MV-4-11 (cell line): ENCODE data around the gene PIK3IP1.
"Not testable (repeated sequence)": the region's sequence is repeated elsewhere in the genome, so short reads cannot be mapped to it uniquely, and the experiment has no call there.

ENCODE experiments used
- DNase-seq: peaks from one replicate; lab custom pipeline; 2025; lab: John Stamatoyannopoulos, UW

Gene PIK3IP1, protein sequence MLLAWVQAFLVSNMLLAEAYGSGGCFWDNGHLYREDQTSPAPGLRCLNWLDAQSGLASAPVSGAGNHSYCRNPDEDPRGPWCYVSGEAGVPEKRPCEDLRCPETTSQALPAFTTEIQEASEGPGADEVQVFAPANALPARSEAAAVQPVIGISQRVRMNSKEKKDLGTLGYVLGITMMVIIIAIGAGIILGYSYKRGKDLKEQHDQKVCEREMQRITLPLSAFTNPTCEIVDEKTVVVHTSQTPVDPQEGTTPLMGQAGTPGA

DNA sequence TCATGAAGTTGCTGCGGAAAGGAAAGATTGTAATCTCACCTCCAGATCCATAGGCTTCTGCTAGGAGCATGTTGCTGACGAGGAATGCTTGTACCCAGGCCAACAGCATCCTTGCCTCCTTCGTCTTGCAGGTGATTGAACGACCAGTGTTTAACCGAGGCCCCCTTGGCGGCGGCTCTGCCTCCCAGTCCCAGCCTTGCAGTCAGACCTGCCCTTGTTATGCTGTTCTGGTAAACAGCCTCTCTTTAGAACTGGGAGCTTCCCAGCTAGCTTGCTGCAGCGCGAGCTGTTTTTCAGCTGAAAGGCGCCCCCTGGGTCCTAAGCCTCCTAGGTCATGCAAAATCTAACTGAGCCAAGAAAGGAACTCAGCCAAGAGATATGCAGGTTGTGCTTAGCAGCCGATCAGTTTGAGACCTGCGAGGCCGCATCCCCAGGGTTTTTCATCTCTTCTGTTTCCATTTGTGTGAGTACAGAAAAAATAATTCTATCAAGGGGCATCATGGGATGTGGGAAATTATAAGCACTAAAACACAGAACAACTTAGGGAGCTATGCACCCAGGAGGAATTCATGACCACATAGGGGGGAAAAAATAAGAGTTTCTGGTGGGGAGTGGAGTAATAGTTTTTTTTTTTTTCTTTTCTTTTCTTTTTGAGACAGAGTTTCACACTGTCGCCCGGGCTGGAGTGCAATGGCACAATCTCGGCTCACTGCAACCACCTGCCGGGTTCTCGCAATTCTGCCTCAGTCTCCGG lies at the start of gene PIK3IP1:
Gene PIK3IP1, minus strand, starts transcription at position 253 of the 754 bp plus-strand sequence. Its CDS starts 144 bp downstream, at position 109.
- peak; percentile 71 for DNase-seq

DNA sequence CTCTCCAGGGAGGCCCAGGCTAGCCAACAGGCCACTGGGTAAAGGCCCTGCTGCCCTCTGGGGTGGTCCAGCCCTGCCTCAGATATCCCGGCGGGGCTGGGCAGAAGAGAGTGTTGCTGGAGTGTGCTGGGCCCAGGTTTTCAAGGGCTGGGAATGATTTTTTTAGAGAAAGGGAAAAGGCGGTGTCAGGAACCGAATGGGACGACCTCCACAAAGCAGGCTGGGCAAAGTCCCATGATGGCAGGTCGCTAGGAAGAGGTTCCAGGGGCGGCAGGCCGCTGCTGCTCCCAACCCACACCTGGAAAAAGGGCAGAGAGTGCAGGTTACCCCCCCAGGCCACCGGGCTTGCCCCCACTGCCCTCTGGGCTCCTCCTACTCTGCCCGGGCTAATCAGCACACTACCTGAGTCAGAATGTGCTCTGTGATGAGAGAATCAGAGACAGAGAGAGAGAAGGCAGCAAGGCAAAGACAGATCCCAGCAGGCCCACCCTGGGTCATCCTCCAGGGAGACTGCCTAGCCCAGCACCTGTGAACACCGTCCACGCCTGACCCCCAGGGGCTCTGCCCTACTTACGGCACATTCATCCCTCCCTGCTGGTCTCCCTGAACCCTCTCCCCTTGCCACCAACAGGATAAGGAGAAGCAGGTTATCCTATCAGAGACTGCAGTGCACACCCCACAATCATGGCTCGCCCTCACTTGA lies 49.2 kb upstream of the PIK3IP1 start:
- DNase-seq: no peak

- no peak for DNase-seq
These were observed 48.5 kb upstream of the PIK3IP1 start for GRCh38 chr22:31340765-31341247.

DNA sequence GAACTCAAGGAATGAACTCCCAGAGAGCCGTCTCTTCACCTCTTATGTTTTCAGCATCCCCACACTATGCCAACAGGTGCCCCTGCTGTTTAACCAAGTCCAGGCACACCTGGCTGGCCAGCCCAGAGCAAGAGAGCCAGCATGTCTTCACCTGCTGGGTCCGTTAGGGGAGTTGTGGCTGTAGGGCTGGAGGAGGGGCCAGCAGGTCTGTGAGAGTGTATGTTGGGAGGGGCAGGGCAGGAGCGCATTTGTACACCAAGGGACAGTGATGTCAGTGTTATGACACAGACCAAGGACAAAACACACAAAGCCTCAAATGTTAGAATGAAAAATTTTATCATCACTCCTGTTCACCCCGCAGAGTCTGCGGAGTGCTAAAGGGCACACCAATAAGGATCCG lies 48.1 kb upstream of the PIK3IP1 start:
- DNase-seq: no peak

DNA sequence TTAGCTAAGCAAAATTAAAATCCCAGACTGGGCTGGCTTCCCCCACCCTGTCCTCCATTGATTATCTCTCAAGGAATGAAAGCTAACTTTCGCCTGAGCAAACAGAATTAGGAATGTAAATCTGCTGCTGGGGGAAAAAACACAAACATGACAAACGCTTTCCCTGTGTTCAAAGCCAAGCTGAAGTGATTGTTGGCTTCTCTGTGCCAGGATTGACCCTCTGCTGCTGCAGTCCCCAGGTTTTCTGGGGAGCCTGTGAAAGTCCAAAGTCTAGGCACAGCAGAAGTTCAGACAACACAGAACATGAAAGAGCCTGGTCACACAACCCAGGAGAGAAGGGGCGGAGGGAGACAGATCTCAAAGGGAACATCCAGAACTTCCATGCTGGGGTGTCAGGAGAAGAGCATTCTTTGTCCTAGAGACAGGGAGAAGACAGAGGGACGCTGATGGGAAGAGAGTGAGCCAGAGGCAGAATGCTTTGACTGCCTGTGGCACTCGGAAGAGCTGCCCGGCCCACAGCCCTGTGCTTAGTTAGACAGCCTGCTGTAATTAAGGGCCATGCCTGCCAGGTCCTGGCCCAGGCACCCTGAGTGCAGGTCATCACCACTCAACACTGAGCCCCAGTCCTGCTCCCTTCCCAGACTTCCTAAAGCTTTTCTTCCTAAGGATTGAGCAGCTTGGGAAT lies 47.0 kb upstream of the PIK3IP1 start:
- no peak for DNase-seq

GRCh38 chr22:31337178-31337577 lies 44.9 kb upstream of the PIK3IP1 start:
- DNase-seq: no peak

DNA sequence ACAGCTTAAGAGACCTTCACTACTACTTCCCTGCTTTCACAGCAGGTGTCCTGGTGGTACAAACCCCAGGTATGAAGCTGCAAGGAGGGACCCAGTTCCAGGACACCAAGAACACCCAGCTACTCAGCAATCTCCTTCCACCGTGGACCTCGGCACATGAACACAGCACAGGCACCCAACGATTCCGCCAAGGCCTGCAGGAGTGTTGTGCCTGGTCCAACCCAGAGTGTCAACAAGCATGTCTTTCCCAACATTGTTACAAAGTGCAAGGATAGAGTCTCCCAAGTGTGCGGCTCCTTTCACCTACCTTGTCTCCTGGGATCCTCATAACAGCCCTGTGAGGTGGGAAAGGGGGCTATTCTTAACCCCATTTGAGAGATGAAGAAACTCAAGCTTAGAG lies 42.0 kb upstream of the PIK3IP1 start:
- DNase-seq: no peak

DNA sequence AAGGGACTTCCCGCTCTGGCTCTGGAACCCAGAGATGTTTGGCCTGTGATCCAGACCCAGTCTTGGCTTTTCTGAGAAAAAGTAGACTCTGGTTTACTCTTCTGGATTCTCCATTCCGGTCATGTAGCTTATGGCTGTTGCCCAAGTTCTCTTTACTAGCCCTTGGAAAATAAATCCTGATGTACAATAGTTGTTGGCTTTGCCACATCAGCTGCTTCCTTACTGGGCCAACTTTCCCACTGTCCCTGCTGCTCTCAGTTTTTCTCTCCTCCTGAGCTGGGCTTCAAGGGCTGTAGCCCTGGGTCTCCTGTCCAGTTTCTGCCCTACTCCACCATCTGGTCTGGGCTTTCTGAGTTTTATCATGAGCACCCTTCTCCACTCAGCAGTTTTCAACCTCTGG lies 41.4 kb upstream of the PIK3IP1 start:
- DNase-seq: no peak

DNA sequence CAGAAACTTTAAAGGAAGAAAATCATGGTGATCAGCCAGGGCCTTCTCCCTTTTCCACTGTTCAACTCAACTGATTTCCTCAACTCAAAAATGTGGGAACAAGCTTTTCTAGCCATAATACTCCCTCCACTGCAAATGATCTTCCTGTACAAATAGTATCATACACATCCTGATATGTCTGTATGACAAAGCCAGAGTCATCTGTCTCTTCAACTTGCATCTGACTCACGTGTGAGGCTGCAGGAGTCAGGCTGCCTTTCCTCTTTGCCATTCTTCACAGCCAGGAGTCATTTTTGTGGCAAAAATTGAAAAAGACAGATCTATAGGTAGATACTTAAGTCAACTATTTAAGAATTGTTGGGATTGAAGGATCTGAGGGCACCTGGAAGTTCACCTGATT lies 40.6 kb upstream of the PIK3IP1 start:
- DNase-seq: no peak

- DNase-seq: peak; percentile 54
These were observed 39.7 kb upstream of the PIK3IP1 start for GRCh38 chr22:31332010-31332409.

DNA sequence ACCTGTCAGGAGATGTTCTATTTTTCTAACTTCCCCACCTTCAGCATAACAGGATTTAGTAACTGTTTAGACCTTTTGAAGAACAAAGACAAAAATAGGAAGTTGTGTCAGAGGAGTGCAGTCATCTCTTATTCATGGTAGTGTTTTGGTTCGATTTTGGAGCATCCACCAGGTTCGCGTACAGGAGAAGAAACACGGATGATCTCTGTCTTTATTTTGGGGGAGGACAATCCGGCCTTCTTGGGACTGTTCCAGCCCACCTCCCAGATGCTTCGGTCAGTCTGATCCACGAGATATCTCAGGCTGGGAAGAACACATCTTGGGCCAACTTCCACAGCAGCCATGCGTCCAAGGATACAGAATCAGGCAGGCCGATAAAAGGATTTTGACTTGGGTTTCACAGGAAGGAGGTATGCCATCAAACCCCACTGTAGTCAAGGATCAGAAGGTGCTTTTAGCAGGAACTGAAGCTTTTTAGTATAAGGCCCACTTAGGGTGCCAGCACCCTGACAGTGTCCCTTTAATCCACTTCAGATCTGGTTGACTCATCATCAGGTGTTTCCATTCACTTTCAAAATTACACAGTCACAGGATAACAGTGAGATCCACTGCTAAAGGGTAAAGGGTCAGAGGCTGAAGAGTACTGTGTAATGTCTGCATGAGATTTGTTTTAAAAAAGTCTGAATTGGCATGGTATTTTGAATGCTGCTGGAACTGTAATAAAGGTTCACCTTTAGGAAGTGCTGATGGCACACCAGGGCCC lies 37.3 kb upstream of the PIK3IP1 start:
- DNase-seq: no peak

DNA sequence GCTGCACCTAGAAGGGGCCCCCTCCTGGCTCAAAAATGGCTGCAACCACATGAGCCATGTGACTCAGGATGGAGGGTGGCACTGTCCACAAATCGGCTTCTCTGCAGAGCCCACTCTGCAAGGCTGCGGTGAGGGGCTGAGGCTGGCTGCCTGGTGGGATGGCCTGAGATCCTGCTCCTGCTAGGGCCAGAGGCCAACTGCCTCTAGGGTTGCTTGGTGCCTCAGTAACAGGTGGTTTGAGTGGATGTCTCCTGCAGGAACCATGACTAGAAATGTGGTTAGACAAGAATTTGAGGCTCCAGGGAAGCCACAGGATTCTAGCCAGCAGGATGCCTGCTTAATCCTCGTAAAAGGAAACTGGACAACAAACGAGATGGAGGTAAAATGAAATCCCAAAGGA lies 36.7 kb upstream of the PIK3IP1 start:
- DNase-seq: no peak

DNA sequence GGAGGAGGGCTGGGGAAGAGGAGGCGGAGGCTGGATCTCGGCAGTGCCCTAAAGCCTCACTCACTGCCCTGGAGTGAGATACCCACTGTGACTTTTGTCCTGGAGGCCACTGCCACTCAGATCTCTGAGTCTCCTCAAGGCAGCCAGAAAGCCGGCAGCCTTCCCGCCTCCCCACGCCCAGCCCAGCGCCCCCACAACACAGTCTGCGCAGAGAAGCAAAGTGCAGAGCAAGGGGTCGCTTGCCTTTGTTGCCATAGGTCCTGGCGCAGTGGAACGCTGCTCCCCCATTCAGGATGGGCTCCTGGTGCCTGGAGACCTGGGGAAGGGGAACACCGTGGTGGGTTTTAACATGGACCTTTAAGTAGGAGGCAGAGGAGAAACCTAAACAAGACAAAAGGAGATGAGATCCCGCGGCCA lies 36.3 kb upstream of the PIK3IP1 start:
- no peak for DNase-seq

DNA sequence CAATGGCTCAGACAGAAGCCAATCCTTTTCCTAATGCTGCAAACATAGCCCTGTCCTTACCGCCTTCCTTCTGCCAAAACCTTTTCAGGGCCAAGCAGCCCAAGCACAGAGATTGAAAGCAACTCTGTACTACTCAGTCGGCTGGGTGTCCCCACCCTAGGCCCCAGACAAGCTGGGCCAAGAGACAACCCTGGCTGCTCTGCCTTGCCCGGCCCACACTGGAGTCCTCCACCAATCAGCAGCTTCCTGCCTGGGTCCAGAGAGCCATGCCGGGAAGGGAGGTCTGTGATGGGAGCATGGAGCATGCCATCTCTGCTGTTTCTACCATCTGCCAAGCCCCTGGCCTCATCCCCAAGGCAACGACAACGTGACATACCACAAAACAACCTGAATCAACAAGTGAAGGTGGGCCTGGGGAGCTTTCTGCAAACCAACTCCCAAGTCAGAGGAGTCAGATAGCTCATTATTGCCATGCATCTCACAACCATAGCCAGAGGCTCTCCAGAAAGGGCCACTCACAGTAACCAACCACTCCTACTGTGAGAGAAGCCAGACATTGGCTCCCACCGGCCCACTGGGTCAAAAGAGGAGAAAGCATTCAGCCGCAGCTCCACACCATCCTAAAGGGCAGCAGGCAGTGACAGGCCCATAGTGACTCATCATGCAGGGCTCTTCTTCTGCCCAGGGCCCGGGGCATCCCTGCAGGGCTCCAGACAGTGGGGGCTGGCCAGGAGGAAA lies 35.7 kb upstream of the PIK3IP1 start:
- DNase-seq: no peak

DNA sequence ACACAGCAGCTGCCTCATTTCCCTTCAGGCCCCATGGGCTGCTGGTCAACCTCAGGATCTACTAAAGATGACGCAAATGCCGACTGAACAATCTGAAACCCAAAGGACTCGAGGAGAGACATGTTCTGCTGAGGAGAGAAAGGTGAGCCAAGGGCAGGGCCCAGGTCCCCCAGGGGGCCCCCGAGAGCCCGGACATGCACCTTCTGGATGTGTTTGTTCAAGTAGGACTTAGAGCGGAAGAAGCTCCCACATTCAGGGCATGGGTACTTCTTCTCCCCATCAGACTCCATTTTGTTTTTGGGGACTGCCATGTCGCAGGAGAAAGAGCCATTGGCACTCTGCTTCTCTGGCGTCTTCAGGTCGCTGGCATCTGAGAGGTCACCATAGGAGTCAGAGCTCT lies 34.6 kb upstream of the PIK3IP1 start:
- DNase-seq: no peak

- DNase-seq: no peak
These were observed 31.6 kb upstream of the PIK3IP1 start for GRCh38 chr22:31323578-31324550.

DNA sequence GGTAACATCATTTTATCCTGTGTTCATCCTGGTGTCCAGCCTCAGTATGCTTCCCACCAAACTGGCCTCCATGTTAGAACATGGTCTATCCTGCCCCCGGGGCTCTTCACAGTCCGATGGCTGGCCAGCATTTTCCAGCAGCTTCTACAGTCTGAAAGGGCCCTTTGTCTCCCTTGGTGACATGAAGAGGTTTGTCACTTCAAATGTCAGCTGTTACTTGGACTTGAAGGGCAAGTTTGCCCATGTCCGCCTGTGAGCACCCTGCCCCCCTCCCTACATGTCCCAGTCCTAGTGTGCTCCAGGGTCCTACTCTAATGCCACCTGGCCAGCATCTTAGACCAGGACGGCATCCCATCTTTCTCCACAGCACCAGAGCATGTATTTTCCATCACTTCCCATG lies 29.1 kb upstream of the PIK3IP1 start:
- DNase-seq: no peak

GRCh38 chr22:31314220-31314619 lies 21.9 kb upstream of the PIK3IP1 start:
- DNase-seq: not testable (repeated sequence)

GRCh38 chr22:31313366-31314147 lies 21.3 kb upstream of the PIK3IP1 start:
- DNase-seq: no peak
